Measurements from ENCODE around the gene CTBP2.

DNA sequence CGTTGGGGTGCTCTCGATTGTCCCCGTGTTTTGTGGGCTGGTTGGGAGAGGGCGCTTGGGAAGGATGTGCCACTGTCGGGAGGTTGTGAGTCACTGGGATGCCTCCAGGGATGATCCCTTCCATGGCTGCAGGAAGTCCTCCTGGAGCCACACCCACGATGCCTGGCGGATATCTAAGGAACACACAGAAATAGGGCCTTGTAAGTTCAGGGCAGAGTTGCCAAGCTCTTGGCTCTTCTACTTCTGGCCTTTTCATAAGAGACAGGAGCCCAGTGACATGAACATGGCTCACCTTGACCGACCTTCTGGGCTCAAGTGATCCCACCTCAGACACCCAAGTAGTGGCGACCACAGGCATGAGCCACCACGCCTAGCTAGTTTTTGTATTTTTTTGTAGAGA is 170.8 kb downstream of the CTBP2 start:
- TF ChIP-seq CTCF (IDR thresholded peaks at IDR 0.05) (no peak), POLR2A (IDR thresholded peaks at IDR 0.05) (no peak)

All from breast epithelium (tissue), 3 donors.